Lower leg skin (tissue), 3 donors: ENCODE measurements around the gene IL3RA.

ENCODE experiments used
- POLR2A ChIP-seq, 2 donors: fragments of 450-650 bp; IDR thresholded peaks; one replicate each; pipeline ENCODE4 v1.6.1; 2016 to 2017; ENCODE audit warnings: antibody characterized with exemption in 2 of 2, mild to moderate bottlenecking in 1 of 2, moderate library complexity in 1 of 2
- TF ChIP-seq, protein P1 (sequence below), 3 donors: fragments of 450-650 bp; IDR thresholded peaks; one replicate each; pipeline ENCODE4 v1.5.1; 2016; ENCODE audit warnings: antibody characterized with exemption in 3 of 3, mild to moderate bottlenecking in 3 of 3, moderate library complexity in 2 of 3

DNA sequence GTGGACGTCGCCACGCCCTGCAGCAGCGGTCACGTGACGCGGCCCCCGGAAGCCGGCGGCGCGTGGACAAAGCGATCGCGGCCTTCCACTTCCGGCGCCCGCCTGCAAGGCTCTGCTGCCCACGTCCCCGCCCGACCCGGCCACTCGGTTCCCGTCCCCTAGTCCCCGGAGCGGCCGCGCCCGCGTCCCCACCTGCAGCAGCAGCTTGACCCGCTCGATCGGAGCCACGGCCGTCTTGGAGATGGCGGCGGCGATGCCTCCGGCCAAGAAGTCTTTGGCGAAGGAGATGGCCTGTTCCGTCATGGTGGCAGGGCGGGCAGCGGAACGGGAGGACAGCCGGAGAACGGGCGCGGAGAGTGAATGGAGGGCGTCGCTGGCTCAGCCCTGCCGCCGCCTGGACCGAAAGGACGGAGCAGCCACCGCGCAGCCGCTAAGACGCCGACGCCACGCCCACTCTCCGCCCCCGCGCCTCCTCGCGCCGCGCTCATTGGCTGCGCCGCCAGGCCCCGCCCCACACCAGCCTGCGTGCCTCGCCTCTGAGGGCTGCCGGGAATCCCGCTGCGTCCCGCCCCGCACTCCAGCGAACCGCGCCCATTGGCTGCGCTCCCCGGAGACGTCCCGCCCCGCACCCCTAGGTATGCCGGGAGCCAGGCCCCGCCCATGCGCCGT is 55.3 kb downstream of the IL3RA start, which contains the start of gene SLC25A6:
- no peak for TF ChIP-seq POLR2A (IDR thresholded peaks at IDR 0.05)
- TF ChIP-seq, protein P1, sequence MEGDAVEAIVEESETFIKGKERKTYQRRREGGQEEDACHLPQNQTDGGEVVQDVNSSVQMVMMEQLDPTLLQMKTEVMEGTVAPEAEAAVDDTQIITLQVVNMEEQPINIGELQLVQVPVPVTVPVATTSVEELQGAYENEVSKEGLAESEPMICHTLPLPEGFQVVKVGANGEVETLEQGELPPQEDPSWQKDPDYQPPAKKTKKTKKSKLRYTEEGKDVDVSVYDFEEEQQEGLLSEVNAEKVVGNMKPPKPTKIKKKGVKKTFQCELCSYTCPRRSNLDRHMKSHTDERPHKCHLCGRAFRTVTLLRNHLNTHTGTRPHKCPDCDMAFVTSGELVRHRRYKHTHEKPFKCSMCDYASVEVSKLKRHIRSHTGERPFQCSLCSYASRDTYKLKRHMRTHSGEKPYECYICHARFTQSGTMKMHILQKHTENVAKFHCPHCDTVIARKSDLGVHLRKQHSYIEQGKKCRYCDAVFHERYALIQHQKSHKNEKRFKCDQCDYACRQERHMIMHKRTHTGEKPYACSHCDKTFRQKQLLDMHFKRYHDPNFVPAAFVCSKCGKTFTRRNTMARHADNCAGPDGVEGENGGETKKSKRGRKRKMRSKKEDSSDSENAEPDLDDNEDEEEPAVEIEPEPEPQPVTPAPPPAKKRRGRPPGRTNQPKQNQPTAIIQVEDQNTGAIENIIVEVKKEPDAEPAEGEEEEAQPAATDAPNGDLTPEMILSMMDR (IDR thresholded peaks at IDR 0.05): peak in 1 of 3 donors; percentile 19
